ENCODE results near the gene DSCAM.

The DSCAM gene

DNA sequence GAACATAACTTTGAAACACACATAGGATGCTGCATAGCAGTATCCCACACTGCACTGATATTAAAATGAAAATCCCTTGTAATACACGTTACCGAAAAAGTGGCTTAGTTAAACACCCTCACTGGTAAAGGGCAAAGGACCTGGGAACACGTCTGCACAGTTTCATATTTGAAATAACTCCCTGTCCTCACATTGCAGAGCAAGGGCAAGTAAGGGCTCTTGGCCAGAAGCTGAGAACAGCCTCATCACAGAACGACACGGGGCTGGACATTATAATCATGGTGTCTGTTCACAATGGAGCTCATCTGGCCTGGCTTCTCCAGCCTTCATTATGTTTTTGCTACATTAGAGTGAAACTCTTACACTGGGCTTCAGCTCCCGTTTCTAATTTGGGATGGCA is 772.8 kb downstream of the DSCAM start:
- Histone ChIP-seq H4K20me1 (ENCODE audit: insufficient read depth, low read length) (no peaks in the 10 kb centered on the region), H3K4me3 (ENCODE audit: low read depth, low read length, poor library complexity, severe bottlenecking) (no peak overlapping the region), H3K9me2 (ENCODE audit: low read depth, low read length) (no peaks in the 10 kb centered on the region), H3K4me2 (ENCODE audit: low read length) (no peak overlapping the region), H3K27ac (ENCODE audit: low read depth, low read length, poor library complexity, severe bottlenecking) (no peak overlapping the region), H3K36me3 (ENCODE audit: insufficient read depth, low read length) (no peaks in the 10 kb centered on the region), H2AFZ (ENCODE audit: low read length) (no peak overlapping the region), H3K9ac (ENCODE audit: low read length) (no peak overlapping the region), H3K27me3 (ENCODE audit: insufficient read depth, low read length) (no peaks in the 10 kb centered on the region), H3K4me1 (ENCODE audit: insufficient read depth, low read length, severe bottlenecking) (no peaks in the 10 kb centered on the region), H3K9me3 (ENCODE audit: low read length) (no peaks in the 10 kb centered on the region), H3K79me2 (ENCODE audit: insufficient read depth, low read length) (no peaks in the 10 kb centered on the region), H3F3A (ENCODE audit: insufficient read depth, low read length) (no peaks in the 10 kb centered on the region)
- TF ChIP-seq, protein P1, sequence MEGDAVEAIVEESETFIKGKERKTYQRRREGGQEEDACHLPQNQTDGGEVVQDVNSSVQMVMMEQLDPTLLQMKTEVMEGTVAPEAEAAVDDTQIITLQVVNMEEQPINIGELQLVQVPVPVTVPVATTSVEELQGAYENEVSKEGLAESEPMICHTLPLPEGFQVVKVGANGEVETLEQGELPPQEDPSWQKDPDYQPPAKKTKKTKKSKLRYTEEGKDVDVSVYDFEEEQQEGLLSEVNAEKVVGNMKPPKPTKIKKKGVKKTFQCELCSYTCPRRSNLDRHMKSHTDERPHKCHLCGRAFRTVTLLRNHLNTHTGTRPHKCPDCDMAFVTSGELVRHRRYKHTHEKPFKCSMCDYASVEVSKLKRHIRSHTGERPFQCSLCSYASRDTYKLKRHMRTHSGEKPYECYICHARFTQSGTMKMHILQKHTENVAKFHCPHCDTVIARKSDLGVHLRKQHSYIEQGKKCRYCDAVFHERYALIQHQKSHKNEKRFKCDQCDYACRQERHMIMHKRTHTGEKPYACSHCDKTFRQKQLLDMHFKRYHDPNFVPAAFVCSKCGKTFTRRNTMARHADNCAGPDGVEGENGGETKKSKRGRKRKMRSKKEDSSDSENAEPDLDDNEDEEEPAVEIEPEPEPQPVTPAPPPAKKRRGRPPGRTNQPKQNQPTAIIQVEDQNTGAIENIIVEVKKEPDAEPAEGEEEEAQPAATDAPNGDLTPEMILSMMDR (IDR thresholded peaks at IDR 0.05; ENCODE audit: low read length), result no peak
- TF ChIP-seq EZH2 (IDR thresholded peaks at IDR 0.05; ENCODE audit: borderline replicate concordance, low read length), result no peak

DNA sequence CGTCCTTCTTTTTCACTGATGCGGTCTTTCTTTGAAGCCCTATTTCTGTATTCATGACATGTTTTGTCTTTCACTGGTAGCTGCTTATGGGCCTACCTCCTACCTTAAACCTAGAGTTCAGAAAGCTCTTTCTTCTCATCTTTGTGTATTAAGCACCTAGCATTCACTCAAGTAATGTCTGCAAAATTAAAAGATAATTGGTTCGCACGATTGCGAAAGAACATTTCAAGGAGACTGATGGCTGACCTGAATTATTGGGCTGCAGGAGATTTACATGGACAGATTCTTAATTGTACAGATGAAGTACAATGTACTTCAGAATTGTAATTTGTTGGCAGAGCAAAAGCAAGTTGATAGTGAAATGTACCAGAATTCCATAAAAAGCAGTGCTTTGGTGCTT is 773.3 kb downstream of the DSCAM start:
- no peak overlapping the region for H3K27ac ChIP-seq (ENCODE audit: low read depth, low read length, poor library complexity, severe bottlenecking)
- no peaks in the 10 kb centered on the region for H3K79me2 ChIP-seq (ENCODE audit: insufficient read depth, low read length)
- H3K9ac ChIP-seq (ENCODE audit: low read length), result no peak overlapping the region
- no peaks in the 10 kb centered on the region for H3F3A ChIP-seq (ENCODE audit: insufficient read depth, low read length)
- no peaks in the 10 kb centered on the region for H4K20me1 ChIP-seq (ENCODE audit: insufficient read depth, low read length)
- H3K9me3 ChIP-seq (ENCODE audit: low read length), result no peaks in the 10 kb centered on the region
- H3K36me3 ChIP-seq (ENCODE audit: insufficient read depth, low read length), result no peaks in the 10 kb centered on the region
- no peak overlapping the region for H3K4me3 ChIP-seq (ENCODE audit: low read depth, low read length, poor library complexity, severe bottlenecking)
- H3K4me1 ChIP-seq (ENCODE audit: insufficient read depth, low read length, severe bottlenecking), result no peaks in the 10 kb centered on the region
- no peak overlapping the region for H2AFZ ChIP-seq (ENCODE audit: low read length)
- H3K27me3 ChIP-seq (ENCODE audit: insufficient read depth, low read length), result no peaks in the 10 kb centered on the region
- no peak overlapping the region for H3K4me2 ChIP-seq (ENCODE audit: low read length)
- H3K9me2 ChIP-seq (ENCODE audit: low read depth, low read length), result no peaks in the 10 kb centered on the region
- no peak for TF ChIP-seq EZH2 (IDR thresholded peaks at IDR 0.05; ENCODE audit: borderline replicate concordance, low read length)
- TF ChIP-seq, protein P1 (IDR thresholded peaks at IDR 0.05; ENCODE audit: low read length), result no peak

DNA sequence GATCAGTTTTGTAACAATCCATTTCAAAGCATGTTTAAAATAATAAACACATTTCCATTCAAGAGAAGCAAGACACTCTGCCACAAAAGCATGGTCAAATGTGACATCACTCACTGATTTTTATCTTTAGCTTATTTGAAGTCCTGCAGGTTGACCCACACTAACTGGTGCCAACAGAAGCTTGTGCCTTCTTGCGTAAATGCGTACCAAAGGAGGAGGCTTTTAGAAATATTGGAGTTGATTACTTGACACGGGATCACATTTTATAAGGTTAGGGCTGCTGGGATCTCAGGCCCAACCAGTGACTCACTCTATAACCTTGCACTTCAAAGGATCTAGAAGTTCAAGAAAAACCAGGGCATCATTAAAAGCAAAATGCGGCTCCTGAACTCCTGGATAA is 776.1 kb downstream of the DSCAM start:
- Histone ChIP-seq H3K4me1 (ENCODE audit: insufficient read depth, low read length, severe bottlenecking) (no peaks in the 10 kb centered on the region), H3K4me3 (ENCODE audit: low read depth, low read length, poor library complexity, severe bottlenecking) (no peak overlapping the region), H3K4me2 (ENCODE audit: low read length) (no peak overlapping the region), H3K9me2 (ENCODE audit: low read depth, low read length) (no peaks in the 10 kb centered on the region), H3F3A (ENCODE audit: insufficient read depth, low read length) (no peaks in the 10 kb centered on the region), H3K36me3 (ENCODE audit: insufficient read depth, low read length) (no peaks in the 10 kb centered on the region), H3K9ac (ENCODE audit: low read length) (no peak overlapping the region), H3K27me3 (ENCODE audit: insufficient read depth, low read length) (no peaks in the 10 kb centered on the region), H3K79me2 (ENCODE audit: insufficient read depth, low read length) (no peaks in the 10 kb centered on the region), H3K9me3 (ENCODE audit: low read length) (no peaks in the 10 kb centered on the region), H3K27ac (ENCODE audit: low read depth, low read length, poor library complexity, severe bottlenecking) (no peak overlapping the region), H4K20me1 (ENCODE audit: insufficient read depth, low read length) (no peaks in the 10 kb centered on the region), H2AFZ (ENCODE audit: low read length) (no peak overlapping the region)
- TF ChIP-seq, protein P1 (IDR thresholded peaks at IDR 0.05; ENCODE audit: low read length), result no peak
- no peak for TF ChIP-seq EZH2 (IDR thresholded peaks at IDR 0.05; ENCODE audit: borderline replicate concordance, low read length)

All from OCI-LY1 (cell line).